Neural cell (in vitro differentiated cells): ENCODE measurements around the gene SYT6.

Experiments used
- EZH2 ChIP-seq: fragments of 200-600, 300-800 bp; shearing (Covaris generic), sonication (generic); IDR thresholded peaks from 2 replicates; pipeline ENCODE4 v1.6.1; 2014; ENCODE audit warnings: antibody characterized with exemption, low read length, borderline replicate concordance, mild to moderate bottlenecking; ENCODE audit not compliant: insufficient read depth, poor library complexity, severe bottlenecking
- TAF1 ChIP-seq: IDR thresholded peaks from 2 replicates; pipeline ENCODE4 v1.6.1; 2012; ENCODE audit warnings: low read depth
- TF ChIP-seq, protein P1 (sequence below): fragments of 450-650 bp; IDR thresholded peaks from 2 replicates; pipeline ENCODE4 v1.5.1; 2014; ENCODE audit warnings: antibody characterized with exemption, mild to moderate bottlenecking, moderate library complexity; ENCODE audit not compliant: poor library complexity, severe bottlenecking

DNA sequence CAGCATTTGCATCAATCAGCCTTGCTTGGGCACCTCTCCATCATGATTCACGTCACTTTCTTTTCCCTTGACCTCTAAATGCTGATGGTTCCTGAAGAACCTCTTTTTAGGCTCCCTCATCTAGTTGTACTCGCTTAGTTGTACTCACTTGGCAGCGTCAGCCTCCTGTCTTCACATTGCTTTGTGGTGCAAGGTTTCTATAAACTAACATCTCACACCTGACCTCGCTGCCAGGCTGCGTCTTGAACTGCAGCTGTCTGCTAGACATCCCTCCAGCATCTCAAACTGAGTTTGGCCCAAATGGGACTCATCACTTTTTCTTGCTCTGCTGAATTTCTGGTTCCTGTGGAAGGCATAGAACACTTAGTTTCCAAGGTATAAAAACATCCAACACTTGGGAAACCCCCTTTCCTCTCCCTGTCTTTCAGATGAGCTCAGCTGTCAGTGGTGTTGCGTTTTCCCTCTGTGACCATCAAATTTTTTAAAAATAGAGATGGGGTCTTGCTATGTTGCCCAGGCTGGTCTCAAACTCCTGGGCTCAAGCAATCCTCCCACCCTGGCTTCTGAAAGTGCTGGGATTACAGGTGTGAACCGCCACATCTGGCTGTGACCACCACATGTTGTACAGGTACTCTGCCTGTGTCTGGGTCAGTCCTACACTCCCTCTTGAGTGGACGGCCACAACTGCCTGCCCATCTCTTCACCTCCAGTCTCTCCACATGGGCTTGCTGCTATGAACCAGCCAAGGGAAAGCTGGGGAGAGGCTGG is 66.9 kb downstream of the SYT6 start:
- TF ChIP-seq, protein P1, sequence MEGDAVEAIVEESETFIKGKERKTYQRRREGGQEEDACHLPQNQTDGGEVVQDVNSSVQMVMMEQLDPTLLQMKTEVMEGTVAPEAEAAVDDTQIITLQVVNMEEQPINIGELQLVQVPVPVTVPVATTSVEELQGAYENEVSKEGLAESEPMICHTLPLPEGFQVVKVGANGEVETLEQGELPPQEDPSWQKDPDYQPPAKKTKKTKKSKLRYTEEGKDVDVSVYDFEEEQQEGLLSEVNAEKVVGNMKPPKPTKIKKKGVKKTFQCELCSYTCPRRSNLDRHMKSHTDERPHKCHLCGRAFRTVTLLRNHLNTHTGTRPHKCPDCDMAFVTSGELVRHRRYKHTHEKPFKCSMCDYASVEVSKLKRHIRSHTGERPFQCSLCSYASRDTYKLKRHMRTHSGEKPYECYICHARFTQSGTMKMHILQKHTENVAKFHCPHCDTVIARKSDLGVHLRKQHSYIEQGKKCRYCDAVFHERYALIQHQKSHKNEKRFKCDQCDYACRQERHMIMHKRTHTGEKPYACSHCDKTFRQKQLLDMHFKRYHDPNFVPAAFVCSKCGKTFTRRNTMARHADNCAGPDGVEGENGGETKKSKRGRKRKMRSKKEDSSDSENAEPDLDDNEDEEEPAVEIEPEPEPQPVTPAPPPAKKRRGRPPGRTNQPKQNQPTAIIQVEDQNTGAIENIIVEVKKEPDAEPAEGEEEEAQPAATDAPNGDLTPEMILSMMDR, result no peak
- no peak for TF ChIP-seq TAF1
- TF ChIP-seq EZH2, result no peak
